Measurements from ENCODE around the gene TTR. TPM values are rescaled to one million over a fixed set of nuclear protein-coding genes. Genes with fewer than 3 reads are reported as not detected.

TTR gene
- total and polyA plus RNA-seq, 2 of the 4 experiments (the other 2 are of a cell fraction), result not detected

GRCh38 chr18:31554776-31555175 lies 36.9 kb upstream of the TTR start:
- no CpG with 5 or more reads among the region's 5 CpGs for WGBS, 2 experiments (ENCODE audit: extremely low coverage in 2 of 2, insufficient read length in 1 of 2)
- ChIA-PET CTCF (no interaction called here), POLR2A (ENCODE audit: unreplicated experiment) (no interaction called here)
- dilution Hi-C loops (cut with HindIII; ENCODE audit: low sequenced_read_pairs, unreplicated experiment) (no loop called here), in situ Hi-C loops (cut with MboI; ENCODE audit: low sequenced_read_pairs) (loop anchor here (10.0 to 25.0 kb wide), 3 partner anchors 170 to 408 kb away; no protein-coding TSS in a partner anchor), intact Hi-C loops (cut with micrococcal nuclease) (loop anchor here (5.0 kb wide), 2 partner anchors 132 to 403 kb away; no protein-coding TSS in a partner anchor)
- Histone ChIP-seq H3K9me1 (ENCODE audit: insufficient read depth, low read length) (no peaks in the 10 kb centered on the region), H3K14ac (replicated peaks; ENCODE audit: low read depth, low read length) (no peak overlapping the region), H2BK15ac (ENCODE audit: low read depth, low read length) (no peak overlapping the region), H3K4me3 (ENCODE audit: insufficient read depth, low read depth, low read length) (no peak overlapping the region), H3K9ac (ENCODE audit: low read depth, low read length) (no peak overlapping the region), H2AFZ (replicated peaks; ENCODE audit: low read length, poor library complexity) (no peak overlapping the region), H3K18ac (ENCODE audit: low read depth, low read length) (no peak overlapping the region), H4K20me1 (ENCODE audit: insufficient read depth, low read length) (no peaks in the 10 kb centered on the region), H4K91ac (ENCODE audit: insufficient read depth, low read depth, low read length) (no peak overlapping the region), H3K23ac (ENCODE audit: low read depth, low read length) (no peak overlapping the region), H2AK9ac (replicated peaks; ENCODE audit: low read depth, low read length, poor library complexity) (no peak overlapping the region), H4K5ac (ENCODE audit: low read depth, low read length) (no peak overlapping the region), H3K56ac (ENCODE audit: extremely low read depth, insufficient read depth, low read length) (no peak overlapping the region), H3K36me3 (ENCODE audit: control insufficient read depth, insufficient read depth, low read length) (no peaks in the 10 kb centered on the region), H2BK120ac (ENCODE audit: low read depth, low read length) (no peak overlapping the region), H2AK5ac (ENCODE audit: low read depth, low read length) (no peak overlapping the region), H3K27ac (ENCODE audit: insufficient read depth, low read length) (no peak overlapping the region), H3K4ac (ENCODE audit: low read depth, low read length) (no peak overlapping the region), H3K27me3 (ENCODE audit: control insufficient read depth, insufficient read depth, low read length) (no peaks in the 10 kb centered on the region), H3K79me1 (ENCODE audit: low read depth in 1 of 2, low read length in 2 of 2) (no peaks in the 10 kb centered on the region), H2BK5ac (ENCODE audit: low read depth, low read length, poor library complexity, severe bottlenecking) (no peak overlapping the region), H3K9me3 (ENCODE audit: control insufficient read depth, insufficient read depth, low read length) (no peaks in the 10 kb centered on the region), H3K4me2 (ENCODE audit: low read depth, low read length) (no peak overlapping the region), H3K4me1 (ENCODE audit: control insufficient read depth, insufficient read depth, low read length) (no peaks in the 10 kb centered on the region), H4K8ac (ENCODE audit: low read depth in 2 of 2, low read length in 2 of 2) (no peak overlapping the region), H2BK20ac (ENCODE audit: low read depth, low read length) (no peak overlapping the region)
- TF ChIP-seq RFX5 (IDR thresholded peaks at IDR 0.05; ENCODE audit: low read depth, low read length) (no peak), RCOR1 (IDR thresholded peaks at IDR 0.05; ENCODE audit: insufficient replicate concordance, low read length) (no peak), POLR2A (IDR thresholded peaks at IDR 0.05; ENCODE audit: low read depth, low read length) (no peak), MAZ (IDR thresholded peaks at IDR 0.05; ENCODE audit: borderline replicate concordance, low read depth, low read length) (no peak), MXI1 (IDR thresholded peaks at IDR 0.05; ENCODE audit: borderline replicate concordance, low read depth, low read length) (no peak), USF2 (IDR thresholded peaks at IDR 0.05; ENCODE audit: low read depth, low read length) (no peak), SMC3 (IDR thresholded peaks at IDR 0.05; ENCODE audit: low read depth, low read length) (no peak)
- no peak for DNase-seq
- ATAC-seq (ENCODE audit: low read depth), result no peak
- no TSS peak for BruUV-seq (replicated peaks)
